ENCODE data around the gene SOX6. TPM values are rescaled to one million over a fixed set of nuclear protein-coding genes. Genes with fewer than 3 reads are reported as not detected.

SOX6 gene
- total RNA-seq, 1 donor from 2014 or later, result not detected

DNA sequence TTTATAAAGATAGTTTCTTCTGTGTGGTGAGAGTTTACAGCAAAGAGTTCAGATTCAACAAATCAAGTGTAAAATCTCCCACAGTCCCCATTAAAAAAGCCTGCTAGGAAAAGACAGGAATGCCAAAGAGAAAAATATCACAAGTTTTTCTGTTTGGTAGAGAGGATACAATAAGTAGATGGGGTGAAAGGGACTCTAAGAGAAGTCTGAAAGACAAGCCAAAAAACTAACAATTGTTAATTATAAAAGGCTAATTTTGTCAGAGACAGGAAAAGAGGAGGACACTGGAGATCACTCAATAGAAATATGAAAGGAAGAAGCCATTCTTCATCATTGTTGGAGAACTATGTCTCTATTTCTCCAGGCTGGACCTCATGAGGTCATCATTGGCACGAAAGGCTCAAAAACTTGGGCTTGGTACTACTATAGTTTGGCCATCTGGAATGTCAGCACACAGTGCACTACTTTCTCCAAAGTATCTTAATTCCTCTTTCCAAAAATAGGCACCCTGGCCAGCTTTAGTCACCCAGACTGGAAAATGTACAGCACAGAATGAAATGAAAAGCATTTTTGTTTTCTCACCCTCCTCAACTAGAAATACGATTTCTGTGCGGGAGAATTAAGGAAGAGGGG lies 531 bp upstream of the SOX6 start:
- Mint-ChIP-seq H3K4me1 (no peaks in the 10 kb centered on the region), H3K27ac (no peak overlapping the region), H3K27me3 (no peaks in the 10 kb centered on the region), H3K4me3 (no peak overlapping the region), H3K36me3 (ENCODE audit: low read depth) (no peaks in the 10 kb centered on the region), H3K9me3 (no peaks in the 10 kb centered on the region)
- no peak for DNase-seq
- intact Hi-C loops (cut with micrococcal nuclease), result no loop called here

DNA sequence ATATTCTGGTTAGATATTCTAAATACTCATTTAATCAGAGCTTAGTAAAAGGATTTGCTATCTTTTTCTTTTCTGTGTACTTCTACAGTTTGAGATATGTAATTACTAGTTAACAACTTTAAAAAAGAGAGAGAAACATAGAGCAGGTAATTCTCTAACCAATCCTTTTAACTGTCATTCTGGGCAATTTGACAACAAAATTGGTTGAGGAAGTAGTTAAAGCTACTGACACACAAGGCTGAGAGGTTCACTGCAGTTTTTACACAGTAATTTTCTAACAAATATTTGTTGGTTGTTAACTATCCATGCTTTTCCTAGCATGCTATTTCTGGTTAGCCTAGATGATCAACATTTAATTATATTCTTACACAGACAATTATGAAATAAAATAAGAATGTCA lies 3.6 kb downstream of the SOX6 start:
- no peaks in the 10 kb centered on the region for H3K4me1 Mint-ChIP-seq
- intact Hi-C loops (cut with micrococcal nuclease), result no loop called here
- H3K36me3 Mint-ChIP-seq (ENCODE audit: low read depth), result no peaks in the 10 kb centered on the region
- no peaks in the 10 kb centered on the region for H3K9me3 Mint-ChIP-seq
- H3K27me3 Mint-ChIP-seq, result no peaks in the 10 kb centered on the region
- DNase-seq, result no peak
- no peak overlapping the region for H3K4me3 Mint-ChIP-seq
- no peak overlapping the region for H3K27ac Mint-ChIP-seq

DNA sequence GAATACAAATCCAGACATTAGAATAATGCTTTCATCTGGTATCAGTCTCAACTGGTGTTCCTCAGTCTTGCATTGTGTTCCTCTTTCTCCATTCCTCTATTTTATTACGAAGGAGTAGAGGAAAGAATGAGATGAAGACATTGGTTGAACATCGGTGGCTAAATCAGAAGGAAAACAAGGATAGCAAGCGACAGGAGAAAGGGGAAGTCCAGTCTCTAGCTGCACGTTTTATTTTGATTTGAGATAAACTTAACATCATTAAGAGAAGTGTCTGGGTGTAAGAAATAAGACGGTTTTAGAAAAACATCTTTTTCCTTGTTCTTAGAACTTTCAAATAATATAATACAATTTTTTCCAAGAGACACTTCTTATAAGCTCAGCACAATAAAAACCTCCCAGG lies 6.2 kb downstream of the SOX6 start:
- no peak for DNase-seq
- H3K27me3 Mint-ChIP-seq, result no peaks in the 10 kb centered on the region
- H3K4me3 Mint-ChIP-seq, result no peak overlapping the region
- no peak overlapping the region for H3K27ac Mint-ChIP-seq
- H3K9me3 Mint-ChIP-seq, result no peaks in the 10 kb centered on the region
- H3K36me3 Mint-ChIP-seq (ENCODE audit: low read depth), result no peaks in the 10 kb centered on the region
- intact Hi-C loops (cut with micrococcal nuclease), result no loop called here
- no peaks in the 10 kb centered on the region for H3K4me1 Mint-ChIP-seq

DNA sequence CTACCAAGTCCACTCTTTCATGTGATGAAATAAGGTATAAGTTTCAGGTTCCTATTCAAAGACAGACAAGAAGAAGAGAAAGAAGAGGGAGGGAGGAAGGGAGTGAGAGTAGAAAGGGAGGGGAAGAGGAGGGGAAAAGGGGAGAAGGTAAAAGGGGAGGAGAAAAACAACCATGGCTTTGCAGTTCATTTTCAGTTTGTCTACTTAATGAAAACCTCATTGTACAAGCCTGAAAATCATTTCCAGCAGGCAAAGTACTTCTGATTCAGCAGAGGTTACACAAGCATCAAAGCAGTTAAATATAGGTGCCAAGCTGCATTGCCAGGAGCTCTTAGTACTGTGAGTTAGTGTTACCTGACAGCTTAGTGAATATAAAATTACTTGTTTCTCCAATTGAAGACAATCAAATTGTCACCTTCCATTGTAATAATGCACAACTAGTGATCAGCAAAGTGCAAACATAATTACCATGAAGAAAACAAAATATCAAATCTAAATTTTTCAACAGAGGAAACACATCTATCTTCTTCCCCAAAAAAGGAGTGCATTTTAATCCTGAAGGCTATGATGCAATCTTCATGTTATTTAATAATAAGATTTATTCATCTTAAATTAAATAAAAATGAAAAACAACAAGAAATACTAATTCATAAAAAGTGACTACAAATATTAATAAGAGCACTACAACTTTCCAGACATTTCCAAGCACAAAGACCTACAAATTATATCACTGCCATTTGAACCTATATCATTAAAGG lies 8.2 kb downstream of the SOX6 start:
- H3K4me1 Mint-ChIP-seq, result no peaks in the 10 kb centered on the region
- intact Hi-C loops (cut with micrococcal nuclease), result no loop called here
- H3K36me3 Mint-ChIP-seq (ENCODE audit: low read depth), result no peaks in the 10 kb centered on the region

GRCh38 chr11:16346975-16347374 lies 9.4 kb downstream of the SOX6 start:
- H3K36me3 Mint-ChIP-seq (ENCODE audit: low read depth), result no peaks in the 10 kb centered on the region
- DNase-seq, result no peak
- H3K27ac Mint-ChIP-seq, result no peak overlapping the region
- no peaks in the 10 kb centered on the region for H3K27me3 Mint-ChIP-seq
- intact Hi-C loops (cut with micrococcal nuclease), result no loop called here
- H3K9me3 Mint-ChIP-seq, result no peaks in the 10 kb centered on the region
- H3K4me3 Mint-ChIP-seq, result no peak overlapping the region
- no peaks in the 10 kb centered on the region for H3K4me1 Mint-ChIP-seq

More for the DNA sequence above, 8.2 kb downstream of the SOX6 start:
- no peak overlapping the region for H3K27ac Mint-ChIP-seq
- no peaks in the 10 kb centered on the region for H3K27me3 Mint-ChIP-seq
- no peak for DNase-seq
- no peaks in the 10 kb centered on the region for H3K9me3 Mint-ChIP-seq
- H3K4me3 Mint-ChIP-seq, result no peak overlapping the region

GRCh38 chr11:16341853-16342252 lies 14.5 kb downstream of the SOX6 start:
- intact Hi-C loops (cut with micrococcal nuclease), result no loop called here
- DNase-seq, result no peak
- H3K4me1 Mint-ChIP-seq, result no peaks in the 10 kb centered on the region
- H3K36me3 Mint-ChIP-seq (ENCODE audit: low read depth), result no peaks in the 10 kb centered on the region
- H3K9me3 Mint-ChIP-seq, result no peaks in the 10 kb centered on the region
- no peak overlapping the region for H3K4me3 Mint-ChIP-seq
- H3K27ac Mint-ChIP-seq, result no peak overlapping the region
- H3K27me3 Mint-ChIP-seq, result no peaks in the 10 kb centered on the region

DNA sequence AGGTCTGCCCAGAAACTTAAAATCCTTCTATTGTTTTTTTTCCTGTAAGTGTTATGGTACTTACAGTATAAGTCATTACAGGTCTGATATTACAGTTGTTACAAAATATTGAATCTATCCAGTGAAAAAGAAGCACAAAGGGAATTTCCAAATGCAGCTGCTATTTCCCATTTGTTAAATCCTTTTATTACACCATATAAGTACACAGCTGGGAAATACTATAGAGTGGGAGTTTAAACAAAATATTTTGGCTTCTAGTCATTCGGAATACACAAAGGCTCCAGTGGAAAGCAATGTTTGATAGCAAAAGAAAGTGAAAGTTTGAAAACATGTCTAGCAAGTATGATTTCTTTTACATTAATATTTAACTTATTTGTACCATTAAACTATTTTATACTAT lies 18.0 kb downstream of the SOX6 start:
- Mint-ChIP-seq H3K27ac (no peak overlapping the region), H3K36me3 (ENCODE audit: low read depth) (no peaks in the 10 kb centered on the region), H3K4me3 (no peak overlapping the region), H3K27me3 (no peaks in the 10 kb centered on the region), H3K9me3 (no peaks in the 10 kb centered on the region), H3K4me1 (no peaks in the 10 kb centered on the region)
- intact Hi-C loops (cut with micrococcal nuclease), result no loop called here
- no peak for DNase-seq

GRCh38 chr11:16337421-16338213 lies 18.7 kb downstream of the SOX6 start:
- no peak overlapping the region for H3K4me3 Mint-ChIP-seq
- no peaks in the 10 kb centered on the region for H3K4me1 Mint-ChIP-seq
- no peaks in the 10 kb centered on the region for H3K9me3 Mint-ChIP-seq
- H3K27ac Mint-ChIP-seq, result no peak overlapping the region
- H3K36me3 Mint-ChIP-seq (ENCODE audit: low read depth), result no peaks in the 10 kb centered on the region
- DNase-seq, result no peak
- intact Hi-C loops (cut with micrococcal nuclease), result no loop called here
- no peaks in the 10 kb centered on the region for H3K27me3 Mint-ChIP-seq

DNA sequence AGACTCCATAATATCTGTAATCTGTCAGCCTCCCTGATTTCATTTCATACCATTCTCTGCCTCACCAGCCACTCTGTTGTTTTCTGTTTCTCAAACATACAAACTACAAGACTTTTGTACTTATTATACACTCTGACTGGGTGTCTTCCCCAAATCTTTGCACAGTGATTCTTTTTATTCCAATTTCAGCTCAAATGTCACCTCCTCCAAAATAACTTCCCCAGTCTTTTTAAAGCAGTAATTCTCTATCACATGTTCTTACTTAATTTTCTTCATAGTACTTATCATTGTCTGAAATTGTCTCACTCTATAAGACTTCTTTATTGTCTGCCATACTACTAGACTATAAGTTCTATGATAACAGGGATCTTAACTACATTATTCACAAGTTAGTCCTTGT lies 19.6 kb downstream of the SOX6 start:
- H3K4me3 Mint-ChIP-seq, result no peak overlapping the region
- H3K27me3 Mint-ChIP-seq, result no peaks in the 10 kb centered on the region
- DNase-seq, result no peak
- intact Hi-C loops (cut with micrococcal nuclease), result no loop called here
- no peak overlapping the region for H3K27ac Mint-ChIP-seq
- H3K36me3 Mint-ChIP-seq (ENCODE audit: low read depth), result no peaks in the 10 kb centered on the region
- H3K4me1 Mint-ChIP-seq, result no peaks in the 10 kb centered on the region
- H3K9me3 Mint-ChIP-seq, result no peaks in the 10 kb centered on the region

- intact Hi-C loops (cut with micrococcal nuclease), result no loop called here
- H3K9me3 Mint-ChIP-seq, result no peaks in the 10 kb centered on the region
- no peak overlapping the region for H3K27ac Mint-ChIP-seq
- H3K27me3 Mint-ChIP-seq, result no peaks in the 10 kb centered on the region
- no peak for DNase-seq
- no peak overlapping the region for H3K4me3 Mint-ChIP-seq
- no peaks in the 10 kb centered on the region for H3K4me1 Mint-ChIP-seq
- H3K36me3 Mint-ChIP-seq (ENCODE audit: low read depth), result no peaks in the 10 kb centered on the region
Observed at GRCh38 chr11:16336204-16336603, 20.1 kb downstream of the SOX6 start.

GRCh38 chr11:16335236-16335962 lies 20.9 kb downstream of the SOX6 start:
- H3K9me3 Mint-ChIP-seq, result no peaks in the 10 kb centered on the region
- no peaks in the 10 kb centered on the region for H3K4me1 Mint-ChIP-seq
- H3K27ac Mint-ChIP-seq, result no peak overlapping the region
- no peaks in the 10 kb centered on the region for H3K36me3 Mint-ChIP-seq (ENCODE audit: low read depth)
- H3K4me3 Mint-ChIP-seq, result no peak overlapping the region
- intact Hi-C loops (cut with micrococcal nuclease), result no loop called here
- DNase-seq, result no peak
- H3K27me3 Mint-ChIP-seq, result no peaks in the 10 kb centered on the region

- H3K9me3 Mint-ChIP-seq, result no peaks in the 10 kb centered on the region
- intact Hi-C loops (cut with micrococcal nuclease), result no loop called here
- H3K36me3 Mint-ChIP-seq (ENCODE audit: low read depth), result no peaks in the 10 kb centered on the region
- H3K4me3 Mint-ChIP-seq, result no peak overlapping the region
- no peaks in the 10 kb centered on the region for H3K4me1 Mint-ChIP-seq
- H3K27ac Mint-ChIP-seq, result no peak overlapping the region
- no peak for DNase-seq
- no peaks in the 10 kb centered on the region for H3K27me3 Mint-ChIP-seq
Observed at GRCh38 chr11:16326679-16327297, 29.6 kb downstream of the SOX6 start.

DNA sequence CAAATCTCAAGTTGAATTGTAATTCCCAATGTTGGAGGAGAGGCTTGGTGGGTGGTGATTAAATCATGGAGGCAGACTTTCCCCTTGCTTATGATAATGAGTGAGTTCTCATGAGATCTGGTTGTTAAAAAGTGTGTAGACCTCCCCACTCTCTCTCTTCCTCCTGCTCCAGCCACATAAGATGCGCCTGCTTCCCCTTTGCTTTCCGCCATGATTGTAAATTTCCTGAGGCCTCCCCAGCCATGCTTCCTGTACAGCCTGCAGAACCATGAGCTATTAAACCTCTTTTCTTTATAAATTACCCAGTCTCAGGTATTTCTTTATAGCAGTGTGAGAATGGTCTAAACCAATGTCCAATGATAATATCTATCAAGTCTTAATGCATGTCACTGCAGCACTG lies 34.2 kb downstream of the SOX6 start:
- Mint-ChIP-seq H3K36me3 (ENCODE audit: low read depth) (no peaks in the 10 kb centered on the region), H3K27me3 (no peaks in the 10 kb centered on the region), H3K27ac (no peak overlapping the region), H3K9me3 (no peaks in the 10 kb centered on the region), H3K4me3 (no peak overlapping the region), H3K4me1 (no peaks in the 10 kb centered on the region)
- intact Hi-C loops (cut with micrococcal nuclease), result no loop called here
- DNase-seq, result no peak
